PC-9 (cell line): ENCODE results near the gene ALK. TPM values are rescaled to one million over a fixed set of nuclear protein-coding genes. Genes with fewer than 3 reads are reported as not detected.

ENCODE experiments used
- BruUV-seq: library from RNA; stranded (reverse); fragments of 400-500 nt; replicated peaks from 2 replicates; lab custom pipeline; 2021; lab: Mats Ljungman, UMichigan
- CTCF ChIA-PET: fragments of 300-600 bp; sonication (Branson Sonifier 250); formaldehyde crosslinking; loops from one replicate; lab custom pipeline; 2022; ENCODE audit warnings: antibody characterized with exemption; lab: Charles Lee
- POLR2A ChIA-PET: fragments of 300-600 bp; sonication (Branson Sonifier 250); formaldehyde crosslinking; loops from one replicate; lab custom pipeline; 2022; ENCODE audit warnings: antibody characterized with exemption; ENCODE audit not compliant: unreplicated experiment; lab: Charles Lee
- DNase-seq, 2 experiments: peaks; one replicate each; pipeline versions ENCODE4 v3.0.0 to v3.0.0-alpha.2; 2015 to 2022; ENCODE audit warnings: mixed read lengths in 1 of 2
- H2AFZ ChIP-seq: fragments of 200-600 bp; sonication (generic); 2 replicates; pipeline ENCODE4 v1.8.1; 2017; ENCODE audit warnings: antibody characterized with exemption
- H3F3A ChIP-seq: fragments of 200-600 bp; sonication (generic); 2 replicates; pipeline ENCODE4 v1.8.1; 2017; ENCODE audit warnings: antibody characterized with exemption, mild to moderate bottlenecking, low read depth; ENCODE audit not compliant: insufficient read depth
- H3K27ac ChIP-seq: fragments of 200-600 bp; sonication (generic); 2 replicates; pipeline ENCODE4 v1.6.1; 2016; ENCODE audit warnings: mixed run types
- H3K27me3 ChIP-seq: fragments of 200-600 bp; sonication (generic); 2 replicates; pipeline ENCODE4 v1.6.1; 2016; ENCODE audit warnings: low read depth, mixed run types; ENCODE audit not compliant: insufficient read depth
- H3K36me3 ChIP-seq: fragments of 200-600 bp; sonication (generic); 2 replicates; pipeline ENCODE4 v1.6.1; 2016; ENCODE audit warnings: low read depth, mixed run types
- H3K4me1 ChIP-seq: fragments of 200-600 bp; sonication (generic); replicated peaks from 2 replicates; pipeline ENCODE4 v1.6.1; 2016; ENCODE audit warnings: mixed run types; ENCODE audit not compliant: insufficient read depth
- H3K4me2 ChIP-seq: fragments of 200-600 bp; sonication (generic); 2 replicates; pipeline ENCODE4 v1.6.1; 2017; ENCODE audit warnings: mixed run types
- H3K4me3 ChIP-seq: fragments of 200-600 bp; sonication (generic); 2 replicates; pipeline ENCODE4 v1.6.1; 2016; ENCODE audit warnings: mixed run types
- H3K79me2 ChIP-seq: fragments of 200-600 bp; sonication (generic); 2 replicates; pipeline ENCODE4 v1.6.1; 2017; ENCODE audit warnings: low read depth, mixed run types
- H3K9me2 ChIP-seq: fragments of 200-600 bp; sonication (generic); 2 replicates; pipeline ENCODE4 v1.8.1; 2017; ENCODE audit warnings: mild to moderate bottlenecking; ENCODE audit not compliant: insufficient read depth
- H3K9me3 ChIP-seq: fragments of 200-600 bp; sonication (generic); 2 replicates; pipeline ENCODE4 v1.8.1; 2016; ENCODE audit warnings: low read depth; ENCODE audit not compliant: insufficient read depth
- H4K20me1 ChIP-seq: fragments of 200-600 bp; sonication (generic); 2 replicates; pipeline ENCODE4 v1.8.1; 2017; ENCODE audit not compliant: insufficient read depth
- CTCF ChIP-seq: fragments of 200-600 bp; sonication (generic); conservative IDR thresholded peaks from 2 replicates; pipeline ENCODE4 v1.6.1; 2017; ENCODE audit warnings: mixed run types, antibody characterized with exemption, mild to moderate bottlenecking, moderate library complexity
- EZH2 ChIP-seq: fragments of 200-600 bp; sonication (generic); IDR thresholded peaks from 2 replicates; pipeline ENCODE4 v1.8.0; 2017; ENCODE audit warnings: antibody characterized with exemption, low read depth
- intact Hi-C: fragments of 100-400 bp; cut with micrococcal nuclease; formaldehyde crosslinking; loops from one replicate; pipeline ENCODE4 v1.10.0; 2022; ENCODE audit not compliant: unreplicated experiment
- total RNA-seq: library from RNA; stranded (reverse); gene quantifications from 2 replicates; pipeline ENCODE4 v1.2.3, GENCODE V29; 2021

ALK gene
- total RNA-seq, 1 experiment from 2014 or later: not detected

- intact Hi-C loops: no loop called here
- H3K9me3 ChIP-seq: no peaks in the 10 kb centered on the region
- H2AFZ ChIP-seq: no peak overlapping the region
- no peaks in the 10 kb centered on the region for H4K20me1 ChIP-seq
- no peak overlapping the region for H3K4me2 ChIP-seq
- DNase-seq: no peak
- CTCF ChIA-PET: no interaction called here
- no TSS peak for BruUV-seq
- POLR2A ChIA-PET: no interaction called here
- TF ChIP-seq EZH2 (no peak), CTCF (no peak)
- peaks cover 16% of the 10 kb centered on the region for H3K4me1 ChIP-seq
- no peaks in the 10 kb centered on the region for H3K9me2 ChIP-seq
- no peak overlapping the region for H3K4me3 ChIP-seq
- no peaks in the 10 kb centered on the region for H3K79me2 ChIP-seq
- peaks cover 6% of the 10 kb centered on the region; the same call in 1 of the 2 replicates for H3F3A ChIP-seq
- H3K27ac ChIP-seq: no peak overlapping the region
- H3K27me3 ChIP-seq: peaks cover 42% of the 10 kb centered on the region
- no peaks in the 10 kb centered on the region for H3K36me3 ChIP-seq
These were observed 685.3 kb downstream of the ALK start for GRCh38 chr2:29236074-29236473.

GRCh38 chr2:29235411-29235810 lies 686.0 kb downstream of the ALK start:
- no peak for DNase-seq
- Histone ChIP-seq H4K20me1 (no peaks in the 10 kb centered on the region), H3K4me2 (no peak overlapping the region), H3K9me2 (no peaks in the 10 kb centered on the region), H3K4me3 (no peak overlapping the region), H2AFZ (no peak overlapping the region), H3K79me2 (no peaks in the 10 kb centered on the region), H3K27me3 (peaks cover 35% of the 10 kb centered on the region), H3K4me1 (peaks cover 16% of the 10 kb centered on the region), H3K27ac (no peak overlapping the region), H3K36me3 (no peaks in the 10 kb centered on the region), H3F3A (peaks cover 6% of the 10 kb centered on the region; the same call in 1 of the 2 replicates), H3K9me3 (no peaks in the 10 kb centered on the region)
- no peak for TF ChIP-seq CTCF
- no peak for TF ChIP-seq EZH2
- CTCF ChIA-PET: no interaction called here
- intact Hi-C loops: no loop called here
- BruUV-seq: no TSS peak
- POLR2A ChIA-PET: no interaction called here

- ChIA-PET CTCF (no interaction called here), POLR2A (no interaction called here)
- Histone ChIP-seq H3K4me3 (peak overlapping the region; percentile 4; the same call in 1 of the 2 replicates), H3K27ac (no peak overlapping the region), H3K9me2 (no peaks in the 10 kb centered on the region), H3K36me3 (no peaks in the 10 kb centered on the region), H3K4me2 (peak overlapping the region; percentile 61), H3K27me3 (peaks cover 43% of the 10 kb centered on the region), H3K4me1 (peaks cover 16% of the 10 kb centered on the region), H3F3A (peaks cover 6% of the 10 kb centered on the region; the same call in 1 of the 2 replicates), H2AFZ (no peak overlapping the region), H3K9me3 (no peaks in the 10 kb centered on the region), H4K20me1 (no peaks in the 10 kb centered on the region), H3K79me2 (no peaks in the 10 kb centered on the region)
- no TSS peak for BruUV-seq
- DNase-seq: peak; percentile 74 to 91
- TF ChIP-seq EZH2 (no peak), CTCF (no peak)
- intact Hi-C loops: loop anchor here (1.0 to 2.0 kb wide), 2 partner anchors 27 to 48 kb away; no protein-coding TSS in a partner anchor
These were observed 688.0 kb downstream of the ALK start for GRCh38 chr2:29233428-29233827.
